Thymus (tissue), 11 donors: ENCODE results near the gene GPBAR1. TPM values are rescaled to one million over a fixed set of nuclear protein-coding genes. Genes with fewer than 3 reads are reported as not detected.
A peak's percentile ranks its signal among the peaks of the same experiment; 100 is the strongest.

ENCODE experiments used
- DNase-seq, 9 donors: peaks; one replicate each; pipeline ENCODE4 v3.0.0-alpha.2; 2013; ENCODE audit warnings: low spot score in 9 of 9, low read depth in 6 of 9, missing footprints in 1 of 9
- H3K27ac ChIP-seq, 2 donors: one replicate each; pipeline ENCODE4 v1.5.1; 2013; ENCODE audit warnings: control low read depth in 1 of 2, low read depth in 1 of 2, low read length in 1 of 2, mild to moderate bottlenecking in 1 of 2, moderate library complexity in 1 of 2
- H3K27me3 ChIP-seq, 2 donors: one replicate each; pipeline ENCODE4 v1.5.1; 2013; ENCODE audit warnings: low read length in 1 of 2; ENCODE audit not compliant: control insufficient read depth in 2 of 2, insufficient read depth in 1 of 2
- H3K36me3 ChIP-seq, 2 donors: one replicate each; pipeline ENCODE4 v1.5.1; 2013; ENCODE audit warnings: low read length in 1 of 2, mild to moderate bottlenecking in 1 of 2, moderate library complexity in 1 of 2; ENCODE audit not compliant: control insufficient read depth in 2 of 2, insufficient read depth in 2 of 2
- H3K4me1 ChIP-seq, 2 donors: one replicate each; pipeline ENCODE4 v1.5.1; 2013; ENCODE audit warnings: low read length in 2 of 2; ENCODE audit not compliant: control insufficient read depth in 2 of 2, insufficient read depth in 2 of 2
- H3K4me3 ChIP-seq, 2 donors: one replicate each; pipeline ENCODE4 v1.5.1; 2013; ENCODE audit warnings: low read length in 2 of 2, control low read depth in 1 of 2, mild to moderate bottlenecking in 1 of 2
- H3K9me3 ChIP-seq, 2 donors: one replicate each; pipeline ENCODE4 v1.5.1; 2013; ENCODE audit warnings: low read length in 1 of 2, mild to moderate bottlenecking in 1 of 2; ENCODE audit not compliant: control insufficient read depth in 2 of 2, insufficient read depth in 1 of 2
- WGBS: extraction: QIAGEN DNeasy Blood & Tissue Kit; methylation state at CpG from one replicate; pipeline ENCODE4 v1.1.7; 2013; 5-methylcytosine and 5-hydroxymethylcytosine counted together
- polyA plus RNA-seq: library from polyadenylated mRNA; stranded (reverse); fragments of 200-250 nt; gene quantifications from one replicate; pipeline ENCODE4 v1.2.3, GENCODE V29; 2013
- total RNA-seq: library from RNA; stranded (reverse); fragments of 120-200 nt; gene quantifications from one replicate; pipeline ENCODE4 v1.2.4, GENCODE V29; 2013
- donor health status: healthy.

Gene GPBAR1
- total and polyA plus RNA-seq, 2 donors: 0.28 to 1.0 TPM

DNA sequence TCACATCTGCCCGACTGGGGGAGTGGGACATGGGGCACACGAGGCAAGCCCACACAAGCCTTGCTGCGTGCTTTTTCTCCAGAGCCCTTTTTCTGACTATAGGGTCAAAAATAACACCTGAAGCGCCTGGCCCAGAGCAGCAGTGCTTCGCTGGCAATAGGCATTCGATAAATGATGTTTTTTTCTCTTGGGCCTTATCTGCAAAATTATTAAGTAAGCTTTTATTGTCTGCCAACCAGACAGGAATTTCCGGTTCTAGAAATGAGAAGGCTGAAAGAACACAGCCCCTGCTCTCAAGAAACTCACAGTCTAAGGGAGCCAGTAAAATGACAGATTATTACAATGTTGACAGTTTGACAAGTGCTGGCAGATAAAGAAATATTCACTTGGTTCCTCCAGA is 34.2 kb downstream of the GPBAR1 start:
- WGBS: 95% methylated on average over 7 of the region's 7 CpGs
- Histone ChIP-seq H3K4me1 (peaks cover 21 to 30% of the 10 kb centered on the region in 2 donors), H3K4me3 (no peak overlapping the region), H3K27me3 (no peaks in the 10 kb centered on the region), H3K36me3 (no peaks in the 10 kb centered on the region), H3K27ac (peak overlapping the region in 1 of 2 donors; percentile 60), H3K9me3 (no peaks in the 10 kb centered on the region)
- DNase-seq: no peak

DNA sequence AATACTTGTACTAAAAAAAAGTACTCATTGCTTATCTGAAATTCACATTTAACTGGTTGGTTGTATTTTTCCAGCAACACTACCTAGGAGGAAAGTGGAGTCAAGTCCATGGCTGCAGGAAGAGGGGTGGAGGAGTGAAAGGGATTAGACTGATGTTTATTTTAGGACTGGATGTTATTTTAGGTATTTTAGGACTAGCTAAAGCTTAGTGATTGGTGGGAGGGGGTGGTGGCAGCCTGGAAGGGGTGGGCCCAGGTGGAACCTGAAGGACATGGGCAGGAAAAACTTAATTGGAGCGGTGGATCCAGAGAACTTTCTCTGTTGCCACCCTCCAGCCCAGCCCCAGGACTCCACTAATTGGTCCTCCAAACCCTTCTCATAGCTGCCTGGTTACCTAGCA is 35.4 kb downstream of the GPBAR1 start:
- Histone ChIP-seq H3K27me3 (no peaks in the 10 kb centered on the region), H3K27ac (no peak overlapping the region), H3K36me3 (no peaks in the 10 kb centered on the region), H3K4me1 (peaks cover 9 to 21% of the 10 kb centered on the region in 2 donors), H3K4me3 (no peak overlapping the region), H3K9me3 (no peaks in the 10 kb centered on the region)
- WGBS: 93% methylated on average over 1 of the region's 1 CpG
- DNase-seq: no peak

DNA sequence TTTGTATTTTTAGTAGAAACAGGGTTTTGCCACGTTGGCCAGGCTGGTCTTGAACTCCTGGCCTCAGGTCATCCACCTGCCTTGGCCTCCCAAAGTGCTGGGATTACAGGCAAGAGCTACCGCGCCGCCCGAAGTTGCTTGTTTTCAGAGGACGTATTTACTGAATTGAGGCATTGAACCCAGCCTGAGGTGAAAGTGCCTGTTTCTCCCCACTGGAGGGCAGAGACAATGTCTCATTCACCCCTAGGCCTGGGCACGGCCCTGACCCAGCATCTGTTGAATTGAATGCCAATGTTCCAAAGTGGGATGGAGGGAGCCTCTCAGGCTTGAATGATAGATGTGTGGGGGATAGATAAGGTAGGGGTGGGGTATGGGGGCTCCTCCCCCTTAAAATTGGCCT is 36.0 kb downstream of the GPBAR1 start:
- Histone ChIP-seq H3K36me3 (no peaks in the 10 kb centered on the region), H3K9me3 (no peaks in the 10 kb centered on the region), H3K4me3 (no peak overlapping the region), H3K27ac (no peak overlapping the region), H3K4me1 (peaks cover 3 to 15% of the 10 kb centered on the region in 2 donors), H3K27me3 (no peaks in the 10 kb centered on the region)
- whole genome bisulfite sequencing: 93% methylated on average over 7 of the region's 7 CpGs
- no peak for DNase-seq

DNA sequence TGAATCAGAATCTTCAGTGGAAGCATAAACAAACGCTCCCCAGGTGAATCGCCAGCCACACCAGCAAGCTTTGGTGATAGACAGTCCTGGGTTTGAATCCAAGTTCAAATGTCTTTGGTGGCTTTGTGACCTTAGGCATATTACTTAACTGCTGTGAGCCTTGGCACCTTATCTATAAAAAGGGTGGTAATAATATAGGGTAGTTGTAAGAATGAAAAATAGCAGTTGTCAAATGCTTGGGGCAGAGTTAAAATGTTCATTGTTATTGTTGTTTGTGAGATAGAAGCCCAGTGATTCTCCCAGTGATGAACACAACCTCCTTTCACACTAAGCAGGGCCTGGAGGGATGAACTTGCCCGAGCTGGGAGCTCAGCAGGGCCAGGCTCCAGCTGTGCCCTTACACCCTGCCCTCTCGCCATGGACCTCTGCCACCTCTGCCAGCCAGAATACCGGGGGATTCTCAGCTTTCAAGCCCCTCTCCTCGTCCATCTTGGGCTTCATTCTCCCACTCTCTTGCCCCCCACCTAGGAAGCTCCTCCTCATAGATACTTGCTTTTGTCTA is 37.6 kb downstream of the GPBAR1 start:
- H3K27me3 ChIP-seq: no peaks in the 10 kb centered on the region
- DNase-seq: no peak
- H3K9me3 ChIP-seq: no peaks in the 10 kb centered on the region
- H3K27ac ChIP-seq: no peak overlapping the region
- H3K4me1 ChIP-seq: peaks cover 2 to 10% of the 10 kb centered on the region in 2 donors
- no peaks in the 10 kb centered on the region for H3K36me3 ChIP-seq
- no peak overlapping the region for H3K4me3 ChIP-seq
- 95% methylated on average over 6 of the region's 6 CpGs for WGBS

DNA sequence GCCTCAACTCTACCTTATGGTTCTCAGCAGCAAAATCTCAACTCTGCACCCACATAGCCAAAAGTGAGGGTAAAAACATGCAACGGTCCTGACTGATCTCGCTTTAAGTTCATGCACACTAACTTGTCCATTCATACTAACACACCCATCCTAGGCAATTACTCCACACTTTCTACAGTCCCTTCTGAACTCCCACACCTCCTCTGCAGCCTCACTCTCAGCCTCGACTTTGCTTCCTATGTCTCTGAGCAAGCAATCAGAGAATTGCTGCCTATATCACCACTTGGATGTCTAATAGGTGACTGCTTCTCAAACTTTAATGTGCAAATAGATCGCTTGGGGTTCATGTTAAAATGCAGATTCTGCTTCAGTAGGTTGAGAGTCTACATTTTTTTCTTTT is 39.3 kb downstream of the GPBAR1 start:
- WGBS: 98% methylated on average over 4 of the region's 4 CpGs
- peaks cover 0 to 4% of the 10 kb centered on the region in 2 donors for H3K4me1 ChIP-seq
- no peaks in the 10 kb centered on the region for H3K36me3 ChIP-seq
- no peak overlapping the region for H3K27ac ChIP-seq
- DNase-seq: no peak
- no peaks in the 10 kb centered on the region for H3K27me3 ChIP-seq
- H3K9me3 ChIP-seq: no peaks in the 10 kb centered on the region
- no peak overlapping the region for H3K4me3 ChIP-seq

DNA sequence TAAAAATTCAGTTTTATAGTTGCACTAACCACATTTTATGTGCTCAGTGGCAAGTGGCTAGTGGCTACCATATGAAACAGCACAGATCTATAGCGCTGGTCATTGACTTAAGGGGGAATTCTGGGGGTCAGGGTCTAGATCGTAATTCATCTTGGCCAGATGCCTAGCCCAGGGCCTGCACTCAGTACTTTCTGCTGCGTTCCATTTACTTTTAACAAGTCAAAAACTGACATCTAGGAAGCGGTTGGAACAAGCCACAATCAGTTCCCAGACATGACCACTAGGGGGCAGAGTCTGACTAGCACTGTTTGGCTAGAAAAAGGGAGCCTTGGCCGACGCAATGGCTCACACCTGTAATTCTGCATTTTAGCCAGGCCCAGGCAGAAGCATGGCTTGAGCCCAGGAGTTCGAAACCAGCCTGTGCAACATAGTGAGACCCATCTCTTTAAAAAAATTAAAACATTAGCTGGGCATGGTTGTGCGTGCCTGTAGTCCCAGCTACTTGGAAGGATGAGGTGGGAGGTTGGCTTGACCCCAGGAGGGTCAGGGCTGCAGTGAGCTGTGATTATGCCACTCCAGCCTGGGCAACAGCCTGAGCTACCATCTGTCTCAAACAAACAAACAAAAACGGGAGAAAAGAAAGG is 40.5 kb downstream of the GPBAR1 start:
- Histone ChIP-seq H3K4me1 (peaks cover 0 to 4% of the 10 kb centered on the region in 2 donors), H3K36me3 (no peaks in the 10 kb centered on the region), H3K4me3 (no peak overlapping the region), H3K27me3 (no peaks in the 10 kb centered on the region), H3K9me3 (no peaks in the 10 kb centered on the region), H3K27ac (no peak overlapping the region)
- WGBS: 19% methylated on average over 9 of the region's 9 CpGs
- peak; percentile 72 to 96 (median 93) for DNase-seq

DNA sequence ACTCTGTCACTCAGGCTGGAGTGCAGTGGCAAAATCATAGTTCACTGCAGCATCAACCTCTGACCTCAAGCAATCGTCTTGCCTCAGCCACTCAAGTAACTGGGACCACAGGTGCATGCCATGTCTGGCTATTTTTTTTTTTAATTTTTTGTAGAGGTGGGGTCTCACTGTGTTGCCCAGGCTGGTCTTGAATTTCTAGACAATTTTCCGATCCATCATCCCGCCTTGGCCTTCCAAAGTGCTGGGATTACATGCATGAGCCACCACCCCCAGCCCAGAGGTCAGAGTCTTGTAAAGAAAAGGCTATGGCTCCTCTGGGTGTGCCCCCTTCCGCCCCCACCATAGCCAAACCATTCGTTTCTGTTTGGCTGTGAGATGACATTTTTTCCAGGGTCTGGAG is 44.6 kb downstream of the GPBAR1 start:
- H3K27me3 ChIP-seq: no peaks in the 10 kb centered on the region
- no peak for DNase-seq
- H3K4me1 ChIP-seq: peaks cover 0 to 4% of the 10 kb centered on the region in 2 donors
- no peaks in the 10 kb centered on the region for H3K9me3 ChIP-seq
- 96% methylated on average over 5 of the region's 5 CpGs for WGBS
- H3K36me3 ChIP-seq: no peaks in the 10 kb centered on the region
- no peak overlapping the region for H3K27ac ChIP-seq
- no peak overlapping the region for H3K4me3 ChIP-seq

DNA sequence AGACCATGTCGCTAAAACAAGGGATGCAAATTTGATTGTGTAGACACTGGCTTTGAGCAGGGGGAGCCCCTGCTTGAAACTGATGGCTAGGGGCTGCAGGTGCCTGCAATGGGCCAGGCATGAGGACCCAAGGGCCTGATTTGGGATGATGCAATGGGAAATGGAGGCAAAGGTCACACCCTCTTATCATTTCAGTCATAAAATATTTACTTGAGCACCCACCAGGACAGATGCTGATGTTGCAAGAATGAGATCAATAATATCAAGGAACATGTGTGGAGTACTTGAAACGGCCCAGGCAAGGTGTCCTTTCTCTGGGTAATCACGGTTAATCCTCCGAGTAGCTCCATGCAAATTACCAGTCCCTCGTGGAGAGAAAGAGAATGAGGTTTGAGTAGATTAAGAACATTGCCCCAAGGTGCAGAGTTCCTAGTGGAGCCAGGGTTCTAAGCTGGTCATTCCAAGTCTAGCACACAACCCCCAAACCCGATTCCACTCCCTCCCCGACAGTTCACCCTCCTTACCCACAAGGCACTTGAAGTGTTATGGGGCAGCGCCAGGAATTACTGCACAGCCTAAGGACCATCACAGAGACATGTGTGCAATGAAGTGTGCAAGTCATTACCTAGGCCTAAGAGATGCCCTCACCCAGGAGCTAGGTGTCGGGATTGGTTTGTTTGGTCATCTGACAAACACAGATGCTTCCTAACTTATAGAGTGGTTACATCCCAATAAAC is 45.5 kb downstream of the GPBAR1 start:
- Histone ChIP-seq H3K27ac (no peak overlapping the region), H3K9me3 (no peaks in the 10 kb centered on the region), H3K36me3 (no peaks in the 10 kb centered on the region), H3K27me3 (no peaks in the 10 kb centered on the region), H3K4me1 (no peaks in the 10 kb centered on the region), H3K4me3 (no peak overlapping the region)
- DNase-seq: no peak
- 97% methylated on average over 9 of the region's 9 CpGs for WGBS

DNA sequence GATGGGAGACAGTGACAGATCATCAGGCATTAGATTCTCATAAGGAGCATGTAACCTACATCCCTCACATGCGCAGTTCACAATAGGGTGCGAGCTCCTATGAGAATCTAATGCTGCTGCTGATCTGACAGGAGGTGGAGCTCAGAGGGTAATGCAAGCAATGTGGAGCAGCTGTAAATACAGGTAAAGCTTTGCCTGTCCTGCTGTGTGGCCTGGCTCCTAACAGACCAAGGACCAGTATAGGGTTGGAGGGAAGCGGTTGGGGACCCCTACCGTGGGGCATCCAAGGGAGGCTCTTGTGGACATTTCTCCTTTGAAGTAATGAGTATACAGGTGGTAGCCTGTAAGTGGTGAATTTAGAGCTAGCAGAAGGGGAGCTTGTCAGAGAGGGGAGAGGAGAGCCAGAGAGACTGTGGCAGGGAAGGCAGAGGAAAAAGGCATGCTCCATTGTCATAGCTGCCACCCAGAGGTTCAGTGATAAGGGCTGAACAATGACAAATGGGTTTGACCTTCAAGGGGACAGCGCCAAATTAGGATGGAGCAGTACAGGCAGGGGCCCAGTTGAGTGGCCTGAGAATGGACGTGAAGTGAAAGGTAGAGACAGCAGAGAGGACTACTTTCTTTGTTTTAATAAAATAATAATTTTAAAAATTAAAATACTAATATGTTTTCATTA is 46.7 kb downstream of the GPBAR1 start:
- Histone ChIP-seq H3K27ac (no peak overlapping the region), H3K36me3 (no peaks in the 10 kb centered on the region), H3K4me1 (no peaks in the 10 kb centered on the region), H3K27me3 (no peaks in the 10 kb centered on the region), H3K9me3 (no peaks in the 10 kb centered on the region), H3K4me3 (no peak overlapping the region)
- 99% methylated on average over 6 of the region's 6 CpGs for whole genome bisulfite sequencing
- no peak for DNase-seq
